Vagina (tissue), 2 donors: Measurements from ENCODE around the gene SPRR4. TPM values are rescaled to one million over a fixed set of nuclear protein-coding genes. Genes with fewer than 3 reads are reported as not detected.

ENCODE experiments used
- DNase-seq, 2 donors: peaks; one replicate each; pipeline ENCODE4 v3.0.0-alpha.2; 2017; ENCODE audit errors: extremely low spot score in 2 of 2
- H3K27ac ChIP-seq: fragments of 200-600 bp; sonication (generic); one replicate; pipeline ENCODE4 v1.5.1; 2019
- H3K27me3 ChIP-seq: fragments of 200-600 bp; sonication (generic); one replicate; pipeline ENCODE4 v1.5.1; 2019
- H3K36me3 ChIP-seq, 2 donors: fragments of 200-600 bp; sonication (generic); one replicate each; pipeline ENCODE4 v1.5.1; 2017 to 2019
- H3K4me1 ChIP-seq: fragments of 200-600 bp; sonication (generic); one replicate; pipeline ENCODE4 v1.5.1; 2019
- H3K4me3 ChIP-seq, 2 donors: fragments of 200-600 bp; sonication (generic); 1 replicate in 1 of 2; 2 replicates in 1 of 2; pipeline ENCODE4 v1.5.1; 2016 to 2019
- H3K9me3 ChIP-seq: fragments of 200-600 bp; sonication (generic); one replicate; pipeline ENCODE4 v1.5.1; 2019
- CTCF ChIP-seq, 3 experiments: fragments of 450-650 bp in 2 of 3; fragments of 200-600 bp in 1 of 3; sonication (generic) in 1 of 3; IDR thresholded peaks; one replicate each; pipeline ENCODE4 v1.5.1; 2017 to 2019; ENCODE audit warnings: antibody characterized with exemption in 3 of 3, mild to moderate bottlenecking in 2 of 3, moderate library complexity in 2 of 3
- POLR2A ChIP-seq, 2 donors: fragments of 450-650 bp; IDR thresholded peaks; one replicate each; pipeline ENCODE4 v1.6.1; 2017; ENCODE audit warnings: antibody characterized with exemption in 2 of 2, mild to moderate bottlenecking in 2 of 2, moderate library complexity in 2 of 2
- POLR2AphosphoS5 ChIP-seq, 2 donors: sonication (generic); formaldehyde crosslinking; IDR thresholded peaks; one replicate each; pipeline ENCODE4 v1.9.0; 2017; ENCODE audit warnings: antibody characterized with exemption in 2 of 2, mild to moderate bottlenecking in 2 of 2, low read depth in 1 of 2; ENCODE audit not compliant: insufficient read depth in 1 of 2
- intact Hi-C: fragments of 100-400 bp; cut with DNase I; formaldehyde crosslinking; loops from one replicate; pipeline ENCODE4 v1.15.1; 2023
- total RNA-seq: library from RNA; depleted of rRNA; stranded (reverse); fragments of >200 nt; gene quantifications from one replicate; pipeline ENCODE4 v1.2.3, GENCODE V29; 2016

SPRR4 gene
- total RNA-seq, 1 donor from 2014 or later = not detected

GRCh38 chr1:152993186-152993585 is 22.7 kb downstream of the SPRR4 start:
- Histone ChIP-seq H3K27me3 (no peaks in the 10 kb centered on the region), H3K4me1 (no peaks in the 10 kb centered on the region), H3K4me3 (no peak overlapping the region), H3K27ac (no peak overlapping the region), H3K36me3 (no peaks in the 10 kb centered on the region), H3K9me3 (no peaks in the 10 kb centered on the region)
- intact Hi-C loops = no loop called here
- DNase-seq = no peak
- TF ChIP-seq POLR2AphosphoS5 (IDR thresholded peaks at IDR 0.05; ENCODE audit: insufficient read depth in 1 of 2, low read depth in 1 of 2) = no peak
- TF ChIP-seq CTCF (IDR thresholded peaks at IDR 0.05) = no peak
- no peak for TF ChIP-seq POLR2A (IDR thresholded peaks at IDR 0.05)

GRCh38 chr1:152995842-152996241 is 25.4 kb downstream of the SPRR4 start:
- H3K27ac ChIP-seq = no peak overlapping the region
- H3K27me3 ChIP-seq = no peaks in the 10 kb centered on the region
- no peaks in the 10 kb centered on the region for H3K9me3 ChIP-seq
- H3K4me3 ChIP-seq = no peak overlapping the region
- no peaks in the 10 kb centered on the region for H3K36me3 ChIP-seq
- TF ChIP-seq POLR2AphosphoS5 (IDR thresholded peaks at IDR 0.05; ENCODE audit: insufficient read depth in 1 of 2, low read depth in 1 of 2) = no peak
- no peak for TF ChIP-seq CTCF (IDR thresholded peaks at IDR 0.05)
- no peak for TF ChIP-seq POLR2A (IDR thresholded peaks at IDR 0.05)
- DNase-seq = no peak
- intact Hi-C loops = no loop called here
- H3K4me1 ChIP-seq = no peaks in the 10 kb centered on the region

GRCh38 chr1:152996633-152997400 is 26.4 kb downstream of the SPRR4 start:
- no peaks in the 10 kb centered on the region for H3K4me1 ChIP-seq
- DNase-seq = no peak
- H3K27me3 ChIP-seq = no peaks in the 10 kb centered on the region
- TF ChIP-seq CTCF (IDR thresholded peaks at IDR 0.05) (no peak), POLR2AphosphoS5 (IDR thresholded peaks at IDR 0.05; ENCODE audit: insufficient read depth in 1 of 2, low read depth in 1 of 2) (no peak), POLR2A (IDR thresholded peaks at IDR 0.05) (no peak)
- no peaks in the 10 kb centered on the region for H3K9me3 ChIP-seq
- intact Hi-C loops = no loop called here
- no peaks in the 10 kb centered on the region for H3K36me3 ChIP-seq
- H3K4me3 ChIP-seq = no peak overlapping the region
- no peak overlapping the region for H3K27ac ChIP-seq

GRCh38 chr1:152997901-152998300 is 27.5 kb downstream of the SPRR4 start:
- Histone ChIP-seq H3K4me1 (no peaks in the 10 kb centered on the region), H3K36me3 (no peaks in the 10 kb centered on the region), H3K9me3 (no peaks in the 10 kb centered on the region), H3K4me3 (no peak overlapping the region), H3K27ac (no peak overlapping the region), H3K27me3 (no peaks in the 10 kb centered on the region)
- DNase-seq = no peak
- no peak for TF ChIP-seq POLR2A (IDR thresholded peaks at IDR 0.05)
- TF ChIP-seq CTCF (IDR thresholded peaks at IDR 0.05) = no peak
- no peak for TF ChIP-seq POLR2AphosphoS5 (IDR thresholded peaks at IDR 0.05; ENCODE audit: insufficient read depth in 1 of 2, low read depth in 1 of 2)
- intact Hi-C loops = no loop called here

GRCh38 chr1:152998476-152998875 is 28.0 kb downstream of the SPRR4 start:
- Histone ChIP-seq H3K36me3 (no peaks in the 10 kb centered on the region), H3K9me3 (no peaks in the 10 kb centered on the region), H3K27ac (no peak overlapping the region), H3K4me1 (no peaks in the 10 kb centered on the region), H3K4me3 (no peak overlapping the region), H3K27me3 (no peaks in the 10 kb centered on the region)
- no peak for DNase-seq
- no peak for TF ChIP-seq POLR2AphosphoS5 (IDR thresholded peaks at IDR 0.05; ENCODE audit: insufficient read depth in 1 of 2, low read depth in 1 of 2)
- TF ChIP-seq POLR2A (IDR thresholded peaks at IDR 0.05) = no peak
- no peak for TF ChIP-seq CTCF (IDR thresholded peaks at IDR 0.05)
- intact Hi-C loops = no loop called here
